NCI-H2227 (cell line): ENCODE measurements around the gene PML.
A peak's percentile ranks its signal among the peaks of the same experiment; 100 is the strongest.

Source experiments
- DNase-seq: peaks from one replicate; lab custom pipeline; 2025; ENCODE audit not compliant: unreplicated experiment; lab: John Stamatoyannopoulos, UW

PML gene

GRCh38 chr15:73994413-73994883, at the start of gene PML:
Gene PML (plus strand): TSS chr15:73994716. CDS start chr15:73994813, 97 bp downstream.
- DNase-seq = peak; percentile 90

- DNase-seq = no peak
Measured at GRCh38 chr15:73945130-73945508, 49.4 kb upstream of the PML start.

- no peak for DNase-seq
Measured at GRCh38 chr15:73946046-73946721, 48.3 kb upstream of the PML start.

GRCh38 chr15:73946795-73947370, 47.6 kb upstream of the PML start:
- DNase-seq = no peak

- DNase-seq = no peak
Measured at GRCh38 chr15:73947651-73948050, 46.9 kb upstream of the PML start.

- no peak for DNase-seq
Measured at GRCh38 chr15:73948396-73948795, 46.1 kb upstream of the PML start.

GRCh38 chr15:73948982-73949381, 45.5 kb upstream of the PML start:
- no peak for DNase-seq

GRCh38 chr15:73949496-73949895, 45.0 kb upstream of the PML start:
- no peak for DNase-seq

GRCh38 chr15:73950479-73950830, 44.1 kb upstream of the PML start:
- DNase-seq = no peak

- DNase-seq = peak; percentile 87
Measured at GRCh38 chr15:73950831-73951561, 43.5 kb upstream of the PML start.

- no peak for DNase-seq
Measured at GRCh38 chr15:73951601-73952000, 42.9 kb upstream of the PML start.

GRCh38 chr15:73952171-73952912, 42.2 kb upstream of the PML start:
- no peak for DNase-seq

GRCh38 chr15:73952913-73953750, 41.4 kb upstream of the PML start:
- DNase-seq = no peak

GRCh38 chr15:73954188-73955145, 40.0 kb upstream of the PML start:
- DNase-seq = no peak

- no peak for DNase-seq
Measured at GRCh38 chr15:73955326-73955725, 39.2 kb upstream of the PML start.

GRCh38 chr15:73955861-73956742, 38.4 kb upstream of the PML start:
- no peak for DNase-seq

- DNase-seq = no peak
Measured at GRCh38 chr15:73956743-73957135, 37.8 kb upstream of the PML start.

- no peak for DNase-seq
Measured at GRCh38 chr15:73957276-73957675, 37.2 kb upstream of the PML start.

GRCh38 chr15:73957785-73958184, 36.7 kb upstream of the PML start:
- no peak for DNase-seq
